NCI-H187 (cell line): ENCODE data around the gene SLC66A2.

ENCODE experiments used
- DNase-seq, 2 experiments: peaks; one replicate each; lab custom pipeline; 2025; lab: John Stamatoyannopoulos, UW

The SLC66A2 gene

DNA sequence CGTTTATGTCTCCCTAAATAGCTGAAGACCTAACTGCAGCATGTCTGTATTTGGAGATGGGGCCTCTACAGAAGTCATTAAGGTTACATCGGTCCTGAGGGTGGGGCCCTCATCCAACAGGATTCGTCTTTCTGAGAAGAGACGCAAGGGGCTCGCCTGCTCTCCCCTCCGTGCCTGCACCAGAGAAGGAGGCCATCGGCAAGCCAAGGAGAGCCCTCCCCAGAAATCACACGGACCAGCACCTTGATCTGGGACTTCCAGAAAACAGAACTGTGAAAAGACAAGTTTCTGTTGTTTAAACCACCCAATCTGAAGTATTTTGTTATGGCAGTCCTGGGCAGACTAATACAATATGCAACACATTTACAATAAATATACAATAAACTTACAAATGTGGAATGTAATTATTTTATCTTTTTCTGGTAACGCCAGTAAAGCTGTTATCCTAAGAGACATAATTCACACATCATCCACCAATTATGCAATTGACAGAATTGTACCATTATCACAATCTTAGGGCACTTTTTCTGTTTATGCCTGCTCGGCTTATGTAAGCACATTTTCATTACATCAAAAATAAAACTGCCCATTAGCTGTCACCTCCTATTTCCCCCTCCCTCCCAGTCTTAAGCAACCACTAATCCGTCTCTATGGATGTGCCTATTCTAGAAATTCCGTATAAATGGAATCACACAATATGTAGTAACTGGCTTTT lies 19.1 kb upstream of the SLC66A2 start:
- DNase-seq, result no peak

- DNase-seq, result no peak
Observed at GRCh38 chr18:79965119-79965902, 13.9 kb upstream of the SLC66A2 start.

DNA sequence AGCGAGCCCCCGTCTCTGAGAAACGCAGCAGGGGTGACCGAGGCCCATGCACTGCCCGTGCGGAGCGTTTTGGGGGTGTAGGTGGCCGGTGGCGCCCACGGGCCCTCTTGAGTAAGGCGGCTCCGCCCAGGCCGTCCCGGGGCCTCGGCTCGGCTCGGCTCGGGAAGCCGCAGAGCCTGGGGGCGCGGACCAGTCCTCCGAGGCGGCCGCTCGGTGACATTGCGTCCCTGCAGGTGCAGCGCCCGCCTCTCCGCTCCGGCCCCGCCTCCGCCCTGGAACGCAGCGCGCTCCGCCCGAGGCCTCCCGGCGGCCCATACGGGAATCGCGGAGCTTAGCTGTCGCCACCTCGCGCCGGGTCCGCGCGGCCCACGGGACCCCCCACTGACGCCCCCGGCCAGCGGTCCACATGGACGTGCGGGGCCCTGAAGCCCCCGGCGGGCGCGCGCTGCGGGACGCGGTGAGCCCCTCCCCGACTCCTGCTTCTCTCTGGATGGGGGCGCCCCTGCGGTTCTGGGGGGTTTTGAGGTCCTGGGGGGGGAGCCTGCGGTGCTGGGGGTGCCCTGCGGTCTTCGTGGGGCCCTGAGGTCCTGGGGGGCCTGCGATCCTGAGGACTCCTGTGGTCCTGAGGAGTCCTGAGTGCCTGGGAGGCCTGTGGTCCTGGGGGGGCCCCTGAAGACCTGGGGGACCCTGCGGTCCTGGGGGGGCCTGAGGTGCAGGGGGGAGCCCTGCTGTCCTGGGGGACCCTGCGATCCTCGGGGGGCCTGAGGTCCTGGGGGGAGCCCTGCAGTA lies 13.1 kb upstream of the SLC66A2 start, which contains the start of gene HSBP1L1:
Gene HSBP1L1, plus strand, starts transcription at position 314 of the 789 bp plus-strand sequence. Its CDS starts 93 bp downstream, at position 407.
- DNase-seq, result peak in 1 of 2 experiments; percentile 52

DNA sequence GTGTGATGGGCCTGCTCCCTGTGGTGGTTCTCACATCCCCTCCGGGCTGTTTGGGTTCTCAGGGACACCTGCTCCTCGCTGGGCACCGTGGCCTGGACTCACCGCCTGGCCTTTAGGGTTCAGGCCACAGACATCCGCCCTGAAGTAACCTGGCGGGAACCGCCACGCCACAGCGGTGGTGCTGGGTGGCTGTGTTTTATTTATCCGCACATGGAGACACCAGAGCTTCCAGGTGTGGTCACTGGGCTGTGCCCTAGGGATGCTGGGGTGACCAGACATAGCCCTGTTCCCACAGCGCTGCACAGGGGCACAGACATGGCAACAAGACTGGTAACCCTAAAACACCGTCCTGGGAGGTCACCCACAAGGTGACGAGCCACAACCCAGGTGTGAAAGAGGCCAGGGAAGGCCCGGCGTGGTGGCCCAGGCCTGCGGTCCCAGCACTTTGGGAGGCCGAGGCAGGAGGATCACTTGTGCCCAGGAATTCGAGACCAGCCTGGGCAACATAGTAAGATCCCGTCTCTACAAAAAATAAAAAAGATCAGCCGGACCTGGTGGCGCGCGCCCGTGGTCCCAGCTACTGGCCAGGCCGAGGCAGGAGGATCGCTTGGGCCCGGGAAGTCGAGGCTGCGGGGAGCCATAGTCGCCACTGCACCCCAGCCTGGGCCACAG lies 12.3 kb upstream of the SLC66A2 start:
- no peak for DNase-seq

DNA sequence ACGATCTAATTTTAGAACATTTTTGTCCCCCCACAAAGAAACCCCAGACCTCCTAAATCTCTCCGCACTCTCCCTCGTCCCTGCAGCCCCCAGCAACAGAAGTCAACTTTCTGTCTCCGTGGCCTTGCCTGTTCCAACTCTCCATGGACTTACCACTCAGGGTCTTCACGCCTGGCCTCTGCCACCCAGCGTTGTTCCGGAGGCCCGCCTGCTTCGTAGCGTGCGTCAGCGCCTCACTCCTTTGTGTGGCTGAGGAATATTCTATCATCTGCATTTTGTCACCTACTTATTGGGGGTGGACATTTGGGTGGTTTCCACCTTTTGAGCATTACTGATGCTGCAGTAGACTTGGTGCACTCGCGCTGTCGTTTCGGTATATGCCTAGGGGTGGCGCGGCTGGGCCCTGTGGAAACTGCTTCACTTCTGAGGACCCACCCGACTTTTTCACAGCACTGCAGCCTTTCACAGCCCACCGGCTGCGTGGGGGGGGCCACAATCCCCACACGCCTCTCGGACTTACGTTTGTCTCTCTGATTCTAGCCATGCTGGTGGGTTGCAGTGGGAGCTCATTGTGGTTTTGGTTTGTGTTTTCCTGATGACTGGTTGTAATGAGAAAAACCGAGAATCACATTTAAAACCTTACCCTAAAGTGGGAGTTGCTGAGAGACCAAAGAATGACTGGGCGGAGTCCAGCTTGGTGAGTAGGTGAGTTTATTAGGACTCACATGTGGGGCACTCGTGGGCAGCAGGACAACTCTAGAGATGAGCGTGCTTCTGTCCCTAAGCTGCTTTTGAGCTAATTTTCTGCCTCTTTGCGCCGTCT lies 11.6 kb upstream of the SLC66A2 start:
- no peak for DNase-seq

DNA sequence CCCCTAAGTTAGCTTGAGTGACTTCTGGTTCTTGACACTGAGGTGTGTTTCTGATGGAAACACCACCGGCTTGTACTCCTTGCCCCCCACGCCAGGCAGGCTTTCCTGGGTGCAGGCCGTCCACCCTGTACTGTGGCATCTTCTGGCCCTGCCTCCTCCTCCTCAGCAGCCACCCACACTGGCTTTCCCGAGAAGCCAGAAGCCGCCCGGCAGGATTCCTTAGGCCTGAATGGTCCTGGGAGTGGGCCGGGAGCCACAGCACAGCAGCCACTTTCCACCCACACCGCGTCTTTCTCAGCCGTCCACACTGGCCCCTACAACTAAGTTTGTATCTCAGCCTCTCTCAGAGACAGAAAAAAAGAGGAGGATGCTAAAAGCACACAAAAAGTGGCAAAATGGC lies 10.9 kb upstream of the SLC66A2 start:
- DNase-seq, result no peak

GRCh38 chr18:79961527-79962291 lies 10.3 kb upstream of the SLC66A2 start:
- DNase-seq, result no peak

- no peak for DNase-seq
Observed at GRCh38 chr18:79960921-79961526, 9.6 kb upstream of the SLC66A2 start.

DNA sequence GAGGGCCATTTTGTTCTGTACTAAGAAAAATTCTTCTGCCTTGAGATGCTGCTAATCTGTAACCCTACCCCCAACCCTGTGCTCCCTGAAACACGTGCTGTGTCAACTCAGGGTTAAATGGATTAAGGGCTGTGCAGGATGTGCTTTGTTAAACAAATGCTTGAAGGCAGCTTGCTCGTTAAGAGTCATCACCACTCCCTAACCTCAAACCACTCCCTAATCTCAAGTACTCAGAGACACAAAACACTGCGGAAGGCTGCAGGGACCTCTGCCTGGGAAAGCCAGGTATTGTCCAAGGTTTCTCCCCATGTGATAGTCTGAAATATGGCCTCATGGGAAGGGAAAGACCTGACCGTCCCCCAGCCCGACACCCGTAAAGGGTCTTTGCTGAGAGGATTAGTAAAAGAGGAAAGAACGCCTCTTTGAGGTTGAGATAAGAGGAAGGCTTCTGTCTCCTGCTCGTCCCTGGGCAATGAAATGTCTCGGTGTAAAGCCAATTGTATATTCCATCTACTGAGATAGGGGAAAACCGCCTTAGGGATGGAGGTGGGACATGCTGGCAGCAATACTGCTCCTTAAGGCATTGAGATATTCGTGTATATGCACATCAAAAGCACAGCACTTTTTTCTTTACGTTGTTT lies 8.8 kb upstream of the SLC66A2 start:
- DNase-seq, result peak; percentile 41 to 46

GRCh38 chr18:79958981-79959380 lies 7.5 kb upstream of the SLC66A2 start:
- no peak for DNase-seq

- DNase-seq, result no peak
Observed at GRCh38 chr18:79956276-79956675, 4.8 kb upstream of the SLC66A2 start.

GRCh38 chr18:79955302-79956075 lies 4.0 kb upstream of the SLC66A2 start:
- no peak for DNase-seq

- no peak for DNase-seq
Observed at GRCh38 chr18:79954791-79955190, 3.3 kb upstream of the SLC66A2 start.

GRCh38 chr18:79953971-79954651 lies 2.7 kb upstream of the SLC66A2 start:
- DNase-seq, result no peak

DNA sequence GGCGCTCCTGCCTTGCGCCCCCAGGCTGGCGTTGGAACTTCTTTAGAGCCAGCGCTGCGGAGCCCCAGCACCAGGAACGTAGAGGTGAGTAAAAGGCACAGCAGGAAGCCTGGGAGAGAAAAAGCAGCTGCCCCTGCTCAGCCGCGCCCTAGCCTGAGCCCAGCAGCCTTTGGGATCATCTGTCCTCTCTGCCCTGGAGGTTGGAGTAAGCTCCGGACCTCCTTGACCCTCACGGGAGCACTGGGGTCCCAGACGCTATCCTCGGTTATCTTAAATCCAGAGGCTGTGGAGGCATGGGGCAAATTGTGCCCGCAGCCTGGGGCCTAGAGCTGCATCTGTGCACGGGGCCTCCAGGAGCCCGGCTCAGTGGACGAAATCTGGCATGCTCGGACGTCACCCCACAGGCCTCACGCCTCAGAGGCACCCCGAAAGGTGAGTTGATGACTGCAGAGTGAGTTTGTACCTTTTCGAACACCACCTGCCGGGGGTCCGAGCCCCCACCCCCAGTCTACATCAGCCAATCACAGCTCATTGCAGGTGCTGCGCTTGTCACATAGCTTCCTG lies 1.6 kb upstream of the SLC66A2 start:
- no peak for DNase-seq

DNA sequence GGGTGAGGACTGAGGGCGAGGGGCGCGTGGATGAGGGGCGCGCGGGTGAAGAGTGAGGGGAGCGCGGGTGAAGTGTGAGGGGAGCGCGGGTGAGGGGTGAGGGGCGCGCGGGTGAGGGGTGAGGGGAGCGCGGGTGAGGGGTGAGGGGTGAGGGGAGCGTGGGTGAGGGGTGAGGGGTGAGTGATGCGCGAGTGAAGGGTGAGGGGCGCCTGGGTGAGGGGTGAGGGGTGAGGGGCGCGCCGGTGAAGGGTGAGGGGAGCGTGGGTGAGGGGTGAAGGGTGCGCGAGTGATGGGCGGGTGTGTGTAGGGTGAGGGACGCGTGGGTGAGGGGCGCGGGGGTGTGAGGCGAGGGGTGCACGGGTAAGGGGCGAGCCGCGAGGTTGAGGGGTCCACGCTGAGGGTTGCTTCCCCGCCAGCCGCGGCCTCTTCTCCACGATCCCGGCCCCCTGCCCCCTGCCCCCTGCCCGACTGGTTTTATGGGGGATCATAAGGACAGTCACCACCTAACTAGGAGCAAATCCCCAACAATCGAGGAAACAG lies 1.1 kb upstream of the SLC66A2 start:
- DNase-seq, result no peak
